NCI-H526 treated with DMSO at 0.1 percent for 48 hours (cell line): Measurements from ENCODE around the gene KLHL26.

Source experiments
- DNase-seq: peaks from one replicate; lab custom pipeline; 2025; lab: John Stamatoyannopoulos, UW

KLHL26 gene

DNA sequence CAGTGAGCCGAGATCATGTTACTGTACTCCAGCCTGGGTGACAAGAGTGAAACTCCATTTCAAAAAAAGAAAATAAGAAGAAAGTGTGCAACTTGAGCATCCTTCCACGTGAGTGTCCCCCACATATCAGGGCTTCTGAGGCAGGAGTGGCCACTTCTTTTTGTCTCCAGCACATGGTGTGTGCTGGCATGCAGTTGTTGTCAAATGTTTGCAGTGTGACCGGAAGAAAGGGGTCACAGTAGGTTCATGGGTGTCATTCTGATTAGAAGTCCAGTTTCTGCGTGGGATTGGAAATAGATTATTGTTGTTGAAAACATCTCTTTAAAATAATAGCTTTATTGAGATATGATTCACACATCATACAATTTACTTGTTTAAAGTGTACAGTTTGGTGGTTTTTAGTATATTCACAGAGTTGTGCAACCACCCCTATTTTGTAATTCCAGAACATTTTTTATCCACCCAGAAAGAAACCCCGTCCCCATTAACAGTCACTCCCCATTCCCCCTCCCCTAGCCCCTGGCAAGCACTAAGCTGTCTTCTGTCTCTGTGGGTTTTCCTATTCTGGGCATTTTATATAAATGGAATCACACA, 48.9 kb downstream of the KLHL26 start:
- no peak for DNase-seq

DNA sequence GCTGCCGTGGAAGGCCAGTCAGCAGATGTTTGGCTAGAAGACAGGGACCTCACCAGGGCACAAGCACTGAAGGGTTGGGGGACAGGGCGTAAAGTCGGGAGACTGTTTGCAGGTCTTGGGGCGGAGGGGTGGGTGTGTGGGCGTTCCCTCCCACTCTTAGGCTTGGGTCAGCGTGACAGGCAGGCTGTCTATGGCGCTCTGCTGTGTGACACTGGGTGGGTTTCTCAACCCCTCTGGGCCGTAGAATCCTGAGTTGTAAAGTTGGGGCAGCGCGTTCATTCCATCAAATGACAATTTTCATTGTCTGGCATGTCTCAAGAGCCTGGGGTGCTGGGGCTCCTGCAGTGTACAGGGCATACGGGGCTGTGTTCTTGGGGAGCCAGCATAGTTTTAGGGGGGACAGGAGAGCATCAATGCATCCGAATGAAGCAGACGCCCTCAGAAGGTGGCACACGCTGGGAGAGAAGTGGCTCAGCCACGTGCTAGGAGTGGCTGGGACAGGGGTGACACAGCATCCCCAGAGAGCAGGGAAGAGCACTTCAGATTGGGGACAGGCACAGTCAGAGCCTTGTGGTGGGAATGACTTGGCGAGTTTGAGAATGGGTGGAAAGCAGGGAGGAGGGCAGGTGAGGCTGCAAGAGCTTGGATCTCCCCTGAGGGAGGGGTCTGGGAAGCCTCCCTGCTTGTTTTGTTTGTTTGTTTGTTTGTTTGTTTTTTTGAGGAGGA, 51.1 kb downstream of the KLHL26 start:
- no peak for DNase-seq

DNA sequence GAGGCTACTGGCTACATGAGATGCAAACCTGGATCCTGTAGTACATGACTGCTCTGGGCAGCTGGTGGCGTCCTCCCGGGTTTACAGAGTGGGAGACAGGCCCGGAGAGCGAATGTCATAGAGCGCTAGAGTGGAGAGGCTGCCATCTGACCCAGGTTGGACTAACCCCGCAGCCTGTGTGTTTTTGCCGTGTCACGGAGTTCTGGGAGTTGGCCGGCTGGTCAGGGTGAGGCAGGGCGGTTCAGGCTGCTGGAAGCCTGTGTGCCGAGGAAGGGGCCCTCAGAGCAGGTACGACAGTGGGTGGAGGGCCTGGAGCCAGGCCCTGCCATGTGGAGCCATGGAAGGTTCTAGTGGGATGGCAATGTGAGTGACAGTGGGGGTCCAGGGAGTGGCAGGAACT, 59.2 kb downstream of the KLHL26 start:
- DNase-seq: no peak

DNA sequence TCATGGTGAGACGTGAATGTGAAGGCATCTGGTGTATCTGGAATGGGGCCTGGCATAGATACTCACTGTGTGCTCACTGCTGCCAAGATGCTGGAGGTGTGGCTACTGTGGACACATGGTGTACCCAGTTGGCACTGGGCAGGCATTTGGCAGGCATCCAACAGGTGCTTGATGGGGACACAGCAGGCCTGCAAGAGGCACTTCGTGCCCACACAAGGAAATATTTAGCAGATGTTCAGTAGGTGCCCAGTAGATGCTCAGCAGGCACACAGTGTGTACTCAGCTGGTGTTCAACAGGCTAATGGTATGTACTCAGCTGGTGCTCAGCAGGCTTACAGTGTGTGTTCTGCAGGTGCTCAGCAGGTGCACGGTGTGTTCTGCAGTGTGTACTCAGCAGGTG, 60.9 kb downstream of the KLHL26 start:
- no peak for DNase-seq

DNA sequence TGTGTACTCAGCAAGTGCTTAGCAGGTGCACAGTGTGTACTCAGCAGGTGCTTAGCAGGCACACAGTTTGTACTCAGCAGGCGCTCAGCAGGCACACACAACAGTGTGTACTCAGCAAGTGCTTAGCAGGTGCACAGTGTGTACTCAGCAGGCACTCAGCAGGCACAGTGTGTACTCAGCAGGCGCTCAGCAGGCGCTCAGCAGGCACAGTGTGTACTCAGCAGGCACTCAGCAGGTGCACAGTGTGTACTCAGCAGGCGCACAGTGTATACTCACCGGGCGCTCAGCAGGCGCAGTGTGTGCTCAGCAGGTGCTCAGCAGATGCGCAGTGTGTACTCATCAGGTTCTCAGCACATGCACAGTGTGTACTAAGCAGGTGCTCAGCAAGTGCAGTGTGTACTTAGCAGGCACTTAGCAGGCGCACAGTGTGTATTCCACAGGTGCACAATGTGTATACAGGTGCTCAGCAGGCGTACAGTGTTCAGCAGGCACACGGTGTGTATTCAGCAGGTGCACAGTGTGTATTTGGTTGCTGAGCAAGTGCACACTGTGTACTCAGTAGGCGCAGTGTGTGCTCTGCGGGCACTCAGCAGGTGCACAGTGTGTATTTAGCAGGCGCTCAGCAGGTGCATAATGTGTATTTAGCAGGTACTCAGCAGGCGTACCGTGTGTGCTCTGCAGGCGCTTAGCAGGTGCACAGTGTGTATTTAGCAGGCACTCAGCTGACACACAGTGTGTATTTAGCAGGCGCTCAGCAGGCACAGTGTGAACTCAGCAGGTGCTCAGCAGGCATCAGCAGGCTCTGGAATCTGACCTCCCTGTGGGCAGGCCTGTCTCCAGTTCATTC, 61.7 kb downstream of the KLHL26 start:
- no peak for DNase-seq

DNA sequence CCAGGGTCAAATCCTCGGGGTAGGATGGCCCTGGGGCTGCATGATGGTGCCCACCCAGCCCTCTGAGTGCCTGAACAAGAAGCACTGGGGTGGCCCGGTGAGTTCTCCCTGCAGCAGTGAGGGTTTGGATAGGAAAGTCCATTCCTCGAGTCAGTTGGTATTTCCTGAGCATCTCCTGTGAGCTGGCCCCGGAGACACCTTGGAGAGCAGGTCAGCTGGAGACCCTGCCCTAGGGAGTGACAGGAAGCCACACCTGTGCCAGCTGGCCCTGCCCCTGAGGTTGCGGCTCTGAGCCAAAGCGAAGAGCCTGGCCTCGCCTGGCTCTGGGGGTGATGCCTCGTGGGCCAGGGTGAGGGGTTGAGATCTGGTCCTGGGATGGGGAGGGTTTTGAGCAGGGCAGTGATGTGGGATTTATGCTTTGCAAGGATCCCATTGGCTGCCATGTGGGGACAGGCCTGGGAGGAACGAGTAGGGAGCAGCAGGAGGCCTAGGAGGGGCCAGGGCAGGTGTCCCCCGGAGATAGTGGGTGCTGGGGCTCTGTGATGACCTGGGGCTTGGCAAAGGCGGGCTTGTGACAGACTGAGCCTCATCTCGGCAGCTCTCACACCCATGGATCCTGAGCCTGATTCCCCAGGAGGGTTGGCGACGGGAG, 62.7 kb downstream of the KLHL26 start:
- no peak for DNase-seq

DNA sequence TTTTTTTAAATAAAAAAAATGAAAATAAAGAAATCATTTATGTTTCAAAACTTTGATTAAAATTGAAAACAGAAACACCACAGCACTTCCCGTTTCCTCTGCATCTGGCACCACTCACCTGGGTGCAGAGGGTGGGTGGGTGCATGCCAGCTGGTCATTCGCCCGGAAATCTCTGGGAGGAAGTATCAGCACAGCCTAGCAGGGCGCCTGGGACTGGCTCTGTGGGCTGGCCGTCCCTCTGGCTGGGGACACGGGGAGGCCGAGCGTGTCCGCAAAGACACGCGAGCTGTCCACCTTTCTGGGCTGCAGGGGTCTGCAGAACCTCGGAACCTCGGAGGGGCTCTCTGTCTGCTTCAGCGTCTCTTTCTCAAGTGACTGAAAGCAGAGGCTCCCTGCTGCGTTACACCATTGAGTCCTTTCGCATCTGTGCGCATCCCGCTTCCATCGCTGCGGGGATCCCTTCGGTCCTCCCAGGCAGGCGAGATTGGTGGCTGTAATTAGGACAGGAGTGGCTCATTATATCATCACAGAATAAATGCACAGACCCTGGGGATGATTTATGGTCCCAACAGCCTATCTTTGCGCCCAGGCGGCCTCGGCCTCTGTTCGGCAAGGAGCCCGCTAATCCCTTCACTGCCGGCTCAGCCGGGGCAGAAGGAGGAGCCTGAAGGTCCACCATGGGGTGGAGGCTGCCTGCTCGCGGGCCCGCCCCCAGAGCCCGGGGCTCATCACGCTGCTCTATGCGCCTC, 63.8 kb downstream of the KLHL26 start:
- DNase-seq: no peak

DNA sequence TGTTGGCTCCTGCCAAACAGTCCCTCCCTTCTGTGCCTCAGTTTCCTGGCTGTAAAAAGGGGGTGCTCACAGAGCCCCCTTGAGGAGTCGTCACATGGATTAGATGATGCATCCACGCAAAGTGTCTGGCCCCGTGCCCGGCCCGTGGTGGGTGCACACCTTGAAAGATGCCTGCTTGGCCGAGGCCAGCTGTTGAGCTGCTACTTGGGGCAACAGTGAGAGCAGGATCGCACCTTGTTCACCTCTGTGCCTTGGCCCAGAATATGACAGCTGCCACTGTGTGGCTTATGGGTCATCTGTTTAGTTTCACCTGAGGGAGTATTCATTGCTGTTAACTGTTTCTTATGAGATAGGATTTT, 64.4 kb downstream of the KLHL26 start:
- no peak for DNase-seq

DNA sequence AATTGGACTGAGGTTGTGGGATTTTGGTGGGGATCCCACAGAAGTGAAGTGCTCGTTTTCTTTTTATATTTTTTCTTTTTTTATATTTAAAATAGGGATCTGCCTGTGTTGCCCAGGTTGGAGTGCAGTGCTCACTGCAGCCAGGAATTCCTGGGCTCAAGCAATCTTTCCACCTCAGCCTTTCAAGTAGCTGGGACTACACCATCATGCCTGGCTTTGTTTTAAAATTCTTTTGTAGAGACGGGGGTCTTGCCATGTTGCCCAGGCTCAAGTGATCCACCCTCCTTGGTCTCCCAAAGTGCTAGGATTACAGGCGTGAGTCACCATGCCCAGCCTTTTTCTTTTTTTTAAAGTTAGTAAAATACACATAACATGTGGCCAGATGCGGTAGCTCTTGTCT, 67.2 kb downstream of the KLHL26 start:
- DNase-seq: no peak

DNA sequence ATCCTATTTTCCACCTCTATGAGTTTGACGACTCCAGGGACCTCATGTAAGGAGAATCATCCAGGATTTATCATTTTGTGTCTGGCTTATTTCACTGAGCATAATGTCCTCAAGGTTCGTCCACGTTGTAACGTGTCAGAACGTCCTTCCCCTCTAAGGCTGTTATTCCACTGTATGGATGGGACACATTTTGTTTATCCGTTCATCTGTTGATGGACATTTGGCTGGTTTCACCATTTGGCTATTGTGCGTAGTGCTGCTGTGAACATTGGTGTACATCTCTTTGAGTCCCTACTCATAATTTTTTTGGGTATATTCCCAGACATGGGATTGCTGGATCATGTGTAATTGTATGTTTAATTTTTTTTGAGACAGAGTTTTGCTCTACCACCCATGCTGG, 68.1 kb downstream of the KLHL26 start:
- DNase-seq: no peak

DNA sequence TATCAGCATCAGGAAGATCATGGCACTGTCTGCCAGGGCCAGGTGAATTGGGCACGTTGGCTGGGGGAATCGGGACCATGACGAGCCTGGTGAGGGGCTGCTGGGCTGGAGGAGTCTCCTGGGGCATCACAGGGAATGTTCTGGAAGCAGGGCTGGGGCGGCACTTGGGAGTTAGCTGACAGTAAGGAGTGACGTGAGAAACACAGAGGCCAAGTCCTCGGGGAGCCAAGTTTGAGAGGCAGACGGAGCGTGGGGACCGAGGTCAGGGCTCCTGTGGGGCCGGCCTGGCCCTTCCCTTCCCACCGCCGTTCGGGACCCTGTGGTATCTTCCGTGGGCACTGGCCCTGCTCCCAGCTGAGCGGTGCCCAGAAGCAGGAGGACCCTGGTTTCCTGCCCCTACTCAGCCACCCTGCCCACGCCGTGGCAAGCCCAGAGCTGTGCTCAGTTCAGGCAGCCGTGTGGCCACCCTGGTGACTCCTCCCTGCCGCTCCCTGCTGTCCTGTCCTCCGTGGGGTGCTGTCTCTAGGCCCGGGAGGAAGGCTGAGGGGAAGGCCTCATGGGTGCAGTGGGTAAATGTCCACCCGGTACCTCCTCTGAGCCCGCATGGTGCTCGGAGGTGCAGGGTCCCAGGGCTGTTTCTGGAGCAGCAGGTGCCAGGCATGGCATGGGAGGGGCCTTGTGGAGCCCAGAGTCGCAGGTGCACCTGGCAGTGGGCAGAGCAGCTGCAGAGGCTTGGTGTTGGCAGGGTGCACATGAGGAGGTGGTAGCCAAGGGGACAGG, 71.8 kb downstream of the KLHL26 start:
- DNase-seq: no peak

DNA sequence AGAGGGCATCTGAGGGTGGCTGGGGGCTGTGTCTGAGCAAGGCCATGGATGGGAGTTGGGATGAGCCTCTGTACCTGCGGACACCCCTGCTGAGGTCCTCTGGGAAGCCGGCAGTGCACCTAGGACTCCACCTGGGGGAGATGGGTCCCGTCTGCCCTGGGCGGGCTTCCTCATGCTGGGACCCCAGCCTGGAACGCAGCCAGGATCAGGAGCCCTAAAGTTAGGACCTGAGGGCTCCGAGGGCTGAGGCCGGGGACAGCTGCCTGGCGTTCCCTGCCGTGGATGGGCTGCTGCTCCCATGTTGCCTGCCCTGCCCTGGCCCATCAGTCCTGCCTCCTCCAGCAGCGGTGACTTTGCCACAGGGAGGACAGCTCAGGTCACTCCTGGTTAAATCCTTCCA, 72.7 kb downstream of the KLHL26 start:
- DNase-seq: no peak

DNA sequence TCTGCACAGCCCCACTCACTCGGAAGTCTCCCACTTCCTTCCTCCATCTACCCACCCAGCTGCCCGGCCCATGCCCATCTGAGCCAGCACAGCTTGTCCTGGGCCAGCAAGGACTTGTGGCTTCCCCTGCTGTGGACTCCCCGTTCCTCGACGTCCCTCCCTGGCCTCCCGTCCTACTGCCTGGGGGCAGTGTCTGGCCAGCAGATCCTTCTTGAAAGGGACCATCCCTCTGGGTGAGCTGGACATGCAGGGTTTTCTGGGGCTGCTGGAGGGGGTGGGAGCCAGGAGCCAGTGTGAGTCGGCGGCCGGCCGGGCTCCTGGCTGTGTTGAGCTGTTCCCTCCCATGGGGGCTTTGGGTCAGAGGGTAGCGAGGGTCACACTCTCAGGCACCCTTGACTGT, 73.4 kb downstream of the KLHL26 start:
- DNase-seq: no peak

DNA sequence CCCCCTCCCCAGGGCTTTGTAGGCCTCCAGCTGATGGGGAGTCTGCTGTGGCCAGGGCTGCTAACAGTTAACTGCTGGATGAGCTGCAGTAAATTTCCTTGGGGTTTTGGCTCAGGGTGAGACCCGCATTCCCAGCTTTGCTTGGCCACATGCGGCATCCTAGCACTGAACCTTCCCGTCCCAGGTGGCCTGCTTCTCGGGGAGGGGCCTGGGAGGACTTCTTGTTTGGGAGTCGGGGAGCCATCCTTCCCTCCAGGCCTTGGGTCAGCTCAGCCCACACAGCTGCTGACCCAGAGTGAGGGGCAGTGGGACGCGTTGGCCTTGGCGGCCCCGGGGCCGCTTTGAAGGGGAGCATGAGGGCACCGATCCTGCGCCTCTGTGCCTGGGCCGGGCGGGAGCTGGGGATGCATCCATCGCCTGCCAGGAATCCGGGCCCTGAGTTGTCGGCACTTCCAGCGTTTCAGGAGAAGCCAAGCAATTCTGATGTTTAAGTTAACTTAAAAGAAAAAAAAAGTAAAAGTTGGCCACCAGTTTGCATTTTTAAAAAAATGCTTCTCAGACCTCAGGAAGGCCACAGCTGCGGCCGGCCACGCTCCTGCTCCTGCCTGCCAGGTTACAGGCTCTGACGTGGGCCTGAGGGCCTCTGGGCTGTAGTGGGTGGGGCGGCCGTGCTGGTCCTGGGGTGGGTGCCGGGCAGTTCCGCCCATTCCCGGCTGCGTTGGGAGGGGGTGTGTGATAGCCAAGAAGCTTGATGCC, 74.3 kb downstream of the KLHL26 start:
- no peak for DNase-seq

DNA sequence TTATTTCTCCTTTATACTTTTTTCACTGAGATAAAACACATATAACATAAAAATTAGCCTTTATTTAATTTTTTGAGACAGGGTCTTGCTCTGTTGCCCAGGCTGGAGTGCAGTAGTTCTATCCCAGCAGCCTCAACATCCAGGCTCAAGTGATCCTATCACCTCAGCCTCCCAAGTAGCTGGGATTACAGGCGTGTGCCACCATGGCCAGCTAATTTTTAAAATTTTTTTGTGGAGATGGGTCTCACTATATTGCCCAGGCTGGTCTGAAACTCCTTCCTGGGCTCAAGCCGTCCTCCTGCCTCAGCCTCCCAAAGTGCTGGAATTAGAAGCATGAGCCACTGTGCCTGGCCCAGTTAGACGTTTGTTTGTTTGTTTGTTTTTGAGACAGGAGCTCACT, 75.1 kb downstream of the KLHL26 start:
- DNase-seq: no peak

DNA sequence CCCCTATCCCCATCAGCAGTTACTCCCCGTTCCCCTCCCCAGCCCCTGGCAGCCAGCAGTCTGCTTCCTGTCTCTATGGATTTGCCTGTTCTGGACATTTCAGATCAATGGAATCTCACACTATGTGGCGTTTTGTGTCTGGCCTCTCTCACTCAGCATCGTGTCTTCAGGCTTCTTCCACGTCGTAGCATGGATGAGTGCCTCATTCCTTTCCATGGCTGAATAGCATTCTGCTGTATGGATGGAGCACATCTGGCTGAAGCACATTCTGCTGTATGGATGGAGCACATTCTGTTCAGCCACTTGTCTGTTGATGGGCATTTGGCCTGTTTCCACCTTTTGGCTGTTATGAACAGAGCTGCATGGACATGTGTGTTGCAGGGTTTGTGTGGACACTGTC, 76.2 kb downstream of the KLHL26 start:
- no peak for DNase-seq

DNA sequence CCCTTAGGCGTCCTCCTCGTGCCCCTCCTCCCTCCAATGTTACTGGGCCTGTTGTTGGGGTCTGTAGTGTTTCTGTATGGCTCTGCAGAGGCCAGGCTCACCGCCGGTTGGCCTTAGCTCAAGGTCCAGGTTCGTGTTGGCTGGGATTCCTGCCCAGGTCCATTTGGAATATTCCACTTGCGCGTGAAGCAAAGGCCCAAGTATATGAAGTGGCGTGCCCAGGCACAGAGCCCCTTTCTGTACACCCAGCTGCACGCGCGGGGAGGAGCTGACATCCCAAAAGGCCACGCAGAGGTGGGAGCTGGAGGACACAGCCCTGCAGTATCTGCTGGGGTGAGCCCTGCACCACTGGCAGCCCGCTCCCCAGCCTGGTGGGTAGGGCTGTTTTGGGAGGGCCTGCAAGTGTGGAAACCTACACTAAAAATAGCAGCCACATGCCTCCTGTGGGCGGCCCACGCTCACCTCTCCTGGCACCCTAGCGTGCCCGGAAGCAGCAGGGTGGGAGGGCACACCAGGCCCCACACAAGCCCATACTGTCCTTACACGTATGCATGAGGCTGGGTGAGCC, 76.8 kb downstream of the KLHL26 start:
- DNase-seq: no peak

DNA sequence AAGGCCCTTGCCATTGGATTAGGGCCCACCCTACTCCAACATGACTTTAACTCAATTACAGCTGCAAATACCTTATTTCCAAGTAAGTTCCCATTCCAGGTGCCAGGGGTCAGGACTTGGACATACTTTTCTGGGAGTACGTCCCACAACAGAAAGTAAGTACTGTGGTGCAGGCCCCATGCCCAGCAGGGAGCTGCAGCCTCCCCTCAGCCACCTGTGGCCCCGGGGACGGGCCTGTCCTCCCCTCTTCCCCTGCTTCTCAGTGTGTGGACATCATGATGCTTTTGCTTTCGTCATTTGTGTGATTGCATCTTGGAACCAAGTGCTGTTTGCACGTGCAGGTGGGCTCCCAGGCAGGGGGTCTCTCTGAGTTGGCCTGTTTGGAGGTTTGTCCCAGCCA, 78.6 kb downstream of the KLHL26 start:
- DNase-seq: no peak

DNA sequence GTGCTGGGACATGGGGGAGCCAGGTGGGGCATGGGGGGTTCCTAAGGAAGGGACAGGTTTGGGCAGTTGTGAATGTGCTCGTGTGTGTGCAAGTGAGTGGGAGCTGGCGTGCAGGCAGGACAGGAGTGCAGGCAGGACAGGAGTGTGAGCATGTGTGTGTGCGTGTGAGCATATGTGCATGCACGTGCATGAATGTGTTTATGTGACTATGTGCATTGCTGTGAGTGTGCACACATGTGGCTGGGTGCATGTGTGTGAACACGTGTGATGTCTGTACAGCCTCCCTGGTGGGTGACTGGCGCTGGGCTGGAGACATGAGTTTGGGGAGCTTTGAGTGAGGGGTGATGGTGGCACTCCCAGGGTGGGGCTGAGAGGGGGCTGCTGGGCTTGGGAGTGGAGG, 80.0 kb downstream of the KLHL26 start:
- no peak for DNase-seq

DNA sequence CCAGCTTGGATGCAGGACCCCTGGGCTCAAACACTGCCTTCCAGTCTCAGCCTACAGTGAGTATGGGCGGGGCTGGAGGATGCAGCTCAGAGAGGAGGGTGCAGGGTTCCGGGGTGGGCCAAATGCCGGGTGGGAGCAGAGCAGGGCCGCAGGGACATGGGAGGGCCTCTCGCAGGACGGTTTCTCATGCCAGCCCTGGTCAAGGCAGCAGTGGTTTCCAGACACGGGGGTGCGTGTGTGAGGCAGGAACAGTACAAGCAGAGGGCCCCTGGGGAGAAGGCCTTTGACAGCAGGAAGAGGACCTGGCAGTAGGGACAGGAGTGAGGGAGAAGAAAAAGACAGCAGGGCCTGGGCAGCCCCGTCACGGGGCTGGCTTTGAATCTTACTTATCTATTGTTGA, 80.8 kb downstream of the KLHL26 start:
- no peak for DNase-seq
